B cell (primary cell): ENCODE results near the gene TBC1D23. TPM values are rescaled to one million over a fixed set of nuclear protein-coding genes. Genes with fewer than 3 reads are reported as not detected.
"Not testable (repeated sequence)": the region's sequence is repeated elsewhere in the genome, so short reads cannot be mapped to it uniquely, and the experiment has no call there.

Experiments
- ATAC-seq: fragments of 200-7000 bp; cut with Tn5 transposase; one replicate; pipeline ENCODE4 v1.10.0; 2021; ENCODE audit warnings: low read depth, mild to moderate bottlenecking, moderate number of reproducible peaks, moderate library complexity
- CTCF ChIA-PET: fragments of 350-600 bp; sonication (Branson Sonifier 250); formaldehyde crosslinking; loops from one replicate; lab custom pipeline; 2021; ENCODE audit warnings: antibody characterized with exemption, inconsistent platforms; lab: Charles Lee
- POLR2A ChIA-PET: fragments of 350-600 bp; sonication (Branson Sonifier 250); formaldehyde crosslinking; loops from one replicate; lab custom pipeline; 2021; ENCODE audit warnings: antibody characterized with exemption; lab: Charles Lee
- DNase-seq: peaks from one replicate; pipeline ENCODE4 v3.0.0; 2013
- H2AFZ ChIP-seq: 2 replicates; pipeline ENCODE4 v1.6.1; 2012; ENCODE audit warnings: mild to moderate bottlenecking, low read depth, low read length; ENCODE audit not compliant: insufficient read depth, poor library complexity, severe bottlenecking
- H3K27ac ChIP-seq, 2 donors: 1 replicate in 1 of 2; 2 replicates in 1 of 2; pipeline ENCODE4 v1.5.1; 2012 to 2013; ENCODE audit warnings: low read length in 2 of 2, mild to moderate bottlenecking in 2 of 2, moderate library complexity in 1 of 2
- H3K27me3 ChIP-seq, 4 experiments: fragments of 200-600 bp in 1 of 4; sonication (generic) in 1 of 4; replicated peaks in 1 of 4; 1 replicate in 2 of 4; 2 replicates in 2 of 4; pipeline versions ENCODE4 v1.6.1 to v1.7.0; 2013 to 2016; ENCODE audit warnings: low read length in 3 of 4, mild to moderate bottlenecking in 2 of 4, mixed read lengths in 1 of 4, moderate library complexity in 1 of 4; ENCODE audit not compliant: insufficient read depth in 4 of 4, control insufficient read depth in 3 of 4; ENCODE audit errors: control extremely low read depth in 1 of 4
- H3K36me3 ChIP-seq, 2 experiments: replicated peaks in 1 of 2; 1 replicate in 1 of 2; 2 replicates in 1 of 2; pipeline versions ENCODE4 v1.6.1 to v1.7.1; 2013; ENCODE audit warnings: low read length in 1 of 2; ENCODE audit not compliant: insufficient read depth in 2 of 2, control insufficient read depth in 1 of 2; ENCODE audit errors: control extremely low read depth in 1 of 2, extremely low read depth in 1 of 2
- H3K4me1 ChIP-seq, 2 donors: fragments of 200-600 bp in 1 of 2; sonication (generic) in 1 of 2; 1 replicate in 1 of 2; 2 replicates in 1 of 2; pipeline versions ENCODE4 v1.5.1 to v1.6.1; 2013 to 2017; ENCODE audit warnings: low read length in 2 of 2; ENCODE audit not compliant: control insufficient read depth in 2 of 2, insufficient read depth in 2 of 2
- H3K4me2 ChIP-seq: replicated peaks from 2 replicates; pipeline ENCODE3; 2012; ENCODE audit warnings: mild to moderate bottlenecking, low read depth, low read length; ENCODE audit not compliant: poor library complexity, severe bottlenecking
- H3K4me3 ChIP-seq, 5 experiments: fragments of 200-600 bp in 1 of 5; sonication (generic) in 1 of 5; 1 replicate in 3 of 5; 2 replicates in 2 of 5; pipeline versions ENCODE4 v1.5.1 to v1.7.0; 2011 to 2016; ENCODE audit warnings: low read length in 4 of 5, mild to moderate bottlenecking in 4 of 5, low read depth in 2 of 5, control low read depth in 1 of 5, moderate library complexity in 1 of 5; ENCODE audit not compliant: insufficient read depth in 1 of 5; ENCODE audit errors: control extremely low read depth in 1 of 5, extremely low read depth in 1 of 5
- H3K79me2 ChIP-seq: fragments of 200-600 bp; sonication (generic); one replicate; pipeline ENCODE4 v1.6.0; 2016; ENCODE audit warnings: low read length; ENCODE audit not compliant: control insufficient read depth, insufficient read depth
- H3K9ac ChIP-seq: fragments of 200-600 bp; sonication (generic); 2 replicates; pipeline ENCODE4 v1.6.1; 2017; ENCODE audit warnings: mild to moderate bottlenecking, low read length, moderate library complexity
- H3K9me3 ChIP-seq, 3 donors: one replicate each; pipeline versions ENCODE4 v1.6.1 to v1.7.1; 2013; ENCODE audit warnings: low read length in 2 of 3; ENCODE audit not compliant: control insufficient read depth in 2 of 3, insufficient read depth in 1 of 3; ENCODE audit errors: control extremely low read depth in 1 of 3
- H4K20me1 ChIP-seq: 2 replicates; pipeline ENCODE4 v1.6.0; 2012; ENCODE audit warnings: mild to moderate bottlenecking, low read length; ENCODE audit not compliant: insufficient read depth, control insufficient read depth, poor library complexity, severe bottlenecking
- H3K27ac Mint-ChIP-seq: one replicate; pipeline ENCODE4 v1.8.0; 2021; ENCODE audit warnings: mixed read lengths
- H3K27me3 Mint-ChIP-seq: one replicate; pipeline ENCODE4 v1.8.0; 2021; ENCODE audit warnings: mixed read lengths
- H3K4me1 Mint-ChIP-seq: one replicate; pipeline ENCODE4 v1.8.0; 2021; ENCODE audit warnings: mixed read lengths
- H3K4me3 Mint-ChIP-seq: one replicate; pipeline ENCODE4 v1.8.0; 2021; ENCODE audit warnings: mixed read lengths
- H3K9me3 Mint-ChIP-seq: one replicate; pipeline ENCODE4 v1.8.0; 2022; ENCODE audit warnings: mixed read lengths; ENCODE audit not compliant: insufficient read depth
- CTCF ChIP-seq: fragments of 200-600 bp; IDR thresholded peaks from one replicate; pipeline ENCODE4 v1.8.0; 2022; ENCODE audit warnings: antibody characterized with exemption, mild to moderate bottlenecking
- EZH2 ChIP-seq: IDR thresholded peaks from 2 replicates; pipeline ENCODE4 v1.6.1; 2012; ENCODE audit warnings: borderline replicate concordance, low read depth, mild to moderate bottlenecking, moderate library complexity, low read length; ENCODE audit not compliant: insufficient read depth, poor library complexity, severe bottlenecking
- WGBS: methylation state at CpG from one replicate; pipeline ENCODE4 v1.1.5; 2013; ENCODE audit warnings: missing lambda C conversion rate; ENCODE audit not compliant: insufficient coverage; 5-methylcytosine and 5-hydroxymethylcytosine counted together
- intact Hi-C: fragments of 100-400 bp; cut with micrococcal nuclease; formaldehyde crosslinking; loops from one replicate; pipeline ENCODE4 v1.10.0; 2022
- polyA plus RNA-seq: library from polyadenylated mRNA; depleted of rRNA; stranded (reverse); fragments of >200 nt; gene quantifications from 2 replicates; pipeline ENCODE4 v1.2.3, GENCODE V29; 2012
- total RNA-seq, 2 donors: library from RNA; stranded (reverse); fragments of 120-200 nt in 1 of 2; gene quantifications; 1 replicate in 1 of 2; 2 replicates in 1 of 2; pipeline versions ENCODE4 v1.2.3 to v1.2.4, GENCODE V29; 2013 to 2022

TBC1D23 gene
- total and polyA plus RNA-seq, 2 donors (not counting 1 experiment from before 2014, with no cell fraction given) = 7.2 to 36.5 TPM

- Histone ChIP-seq H3K4me1 (no peaks in the 10 kb centered on the region), H3K4me2 (no peak overlapping the region), H3K36me3 (no peaks in the 10 kb centered on the region), H2AFZ (no peak overlapping the region), H4K20me1 (no peaks in the 10 kb centered on the region), H3K9ac (no peak overlapping the region), H3K79me2 (no peaks in the 10 kb centered on the region), H3K4me3 (no peak overlapping the region), H3K27ac (no peak overlapping the region), H3K9me3 (peaks cover 0 to 7% (median 0%) of the 10 kb centered on the region in 3 donors), H3K27me3 (no peaks in the 10 kb centered on the region)
- TF ChIP-seq EZH2 (no peak), CTCF (no peak)
- DNase-seq (no peak), ATAC-seq (no peak)
- Mint-ChIP-seq H3K27ac (no peak overlapping the region), H3K4me1 (no peaks in the 10 kb centered on the region), H3K9me3 (no peaks in the 10 kb centered on the region), H3K27me3 (peaks cover 6% of the 10 kb centered on the region), H3K4me3 (no peak overlapping the region)
- intact Hi-C loops = no loop called here
- WGBS = no CpG with 5 or more reads among the region's 1 CpG
- POLR2A ChIA-PET = no interaction called here
- CTCF ChIA-PET = no interaction called here
These were observed 32.5 kb upstream of the TBC1D23 start for GRCh38 chr3:100228247-100228646.

- DNase-seq, H2AFZ ChIP-seq, H3K27me3 ChIP-seq, H3K27ac ChIP-seq, H4K20me1 ChIP-seq, H3K4me2 ChIP-seq, H3K27me3 Mint-ChIP-seq, H3K9ac ChIP-seq, H3K36me3 ChIP-seq, CTCF ChIA-PET, H3K9me3 Mint-ChIP-seq, H3K4me1 Mint-ChIP-seq, H3K4me3 Mint-ChIP-seq, intact Hi-C loops, H3K9me3 ChIP-seq, ATAC-seq, H3K79me2 ChIP-seq, H3K27ac Mint-ChIP-seq, H3K4me1 ChIP-seq, H3K4me3 ChIP-seq, POLR2A ChIA-PET: not testable (repeated sequence)
- WGBS = 92% methylated on average over 2 of the region's 3 CpGs
These were observed 31.6 kb upstream of the TBC1D23 start for GRCh38 chr3:100229188-100229587.
